ENCODE data around the gene DNAAF5.

DNA sequence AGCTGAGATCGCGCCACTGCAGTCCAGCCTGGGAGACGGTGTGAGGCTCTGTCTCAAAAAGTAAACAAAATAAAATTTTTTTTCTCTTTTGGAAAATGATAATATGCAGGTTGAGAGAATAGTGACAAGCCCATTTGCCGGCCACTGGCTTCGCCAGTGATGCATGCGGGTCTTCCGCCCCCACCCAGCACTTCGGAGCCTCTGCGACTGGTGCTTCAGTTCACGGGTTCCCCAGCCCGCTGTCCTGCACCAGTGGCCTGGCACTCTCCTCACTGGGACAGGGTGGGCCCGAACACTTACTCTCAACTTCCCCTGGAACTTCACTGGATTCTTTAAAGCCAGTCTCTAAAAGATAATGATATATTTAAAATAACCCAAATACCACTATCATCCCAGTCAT is 108.5 kb downstream of the DNAAF5 start:
- TF ChIP-seq, protein P1, sequence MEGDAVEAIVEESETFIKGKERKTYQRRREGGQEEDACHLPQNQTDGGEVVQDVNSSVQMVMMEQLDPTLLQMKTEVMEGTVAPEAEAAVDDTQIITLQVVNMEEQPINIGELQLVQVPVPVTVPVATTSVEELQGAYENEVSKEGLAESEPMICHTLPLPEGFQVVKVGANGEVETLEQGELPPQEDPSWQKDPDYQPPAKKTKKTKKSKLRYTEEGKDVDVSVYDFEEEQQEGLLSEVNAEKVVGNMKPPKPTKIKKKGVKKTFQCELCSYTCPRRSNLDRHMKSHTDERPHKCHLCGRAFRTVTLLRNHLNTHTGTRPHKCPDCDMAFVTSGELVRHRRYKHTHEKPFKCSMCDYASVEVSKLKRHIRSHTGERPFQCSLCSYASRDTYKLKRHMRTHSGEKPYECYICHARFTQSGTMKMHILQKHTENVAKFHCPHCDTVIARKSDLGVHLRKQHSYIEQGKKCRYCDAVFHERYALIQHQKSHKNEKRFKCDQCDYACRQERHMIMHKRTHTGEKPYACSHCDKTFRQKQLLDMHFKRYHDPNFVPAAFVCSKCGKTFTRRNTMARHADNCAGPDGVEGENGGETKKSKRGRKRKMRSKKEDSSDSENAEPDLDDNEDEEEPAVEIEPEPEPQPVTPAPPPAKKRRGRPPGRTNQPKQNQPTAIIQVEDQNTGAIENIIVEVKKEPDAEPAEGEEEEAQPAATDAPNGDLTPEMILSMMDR (conservative IDR thresholded peaks at IDR 0.05; ENCODE audit: low read length), result no peak
- TF ChIP-seq EZH2phosphoT487 (IDR thresholded peaks at IDR 0.05; ENCODE audit: borderline replicate concordance), result no peak
